Activated CD8-positive, alpha-beta memory T cell treated with anti-CD3 and anti-CD28 coated beads for 36 hours (primary cell): ENCODE results near the gene ATP6V1F. TPM values are rescaled to one million over a fixed set of nuclear protein-coding genes. Genes with fewer than 3 reads are reported as not detected.

Source experiments
- total RNA-seq, 2 experiments: library from RNA; stranded (reverse); gene quantifications; one replicate each; pipeline ENCODE4 v1.2.3, GENCODE V29; 2021

ATP6V1F gene
- total RNA-seq, 2 experiments from 2014 or later = 145 to 152 TPM

Other genes with a start within 250 kb of the ATP6V1F start
- under 1 TPM; 0.21 to 0.30 TPM for gene GARIN1A, start 190.6 kb upstream of the ATP6V1F start, total RNA-seq
- gene CALU, start 123.5 kb upstream of the ATP6V1F start, total RNA-seq = 10 to 100 TPM; 53.0 to 53.9 TPM
- not detected for gene OPN1SW, start 87.1 kb upstream of the ATP6V1F start, total RNA-seq
- gene CCDC136, start 70.9 kb upstream of the ATP6V1F start, total RNA-seq = 10 to 100 TPM in 1 of 2 experiments, 1 to 10 TPM in 1; 9.9 to 10.0 TPM
- under 1 TPM; 0.02 TPM for gene FLNC, start 32.5 kb upstream of the ATP6V1F start, total RNA-seq
- under 1 TPM; 0.53 to 0.61 TPM for gene KCP, start 47.9 kb downstream of the ATP6V1F start, total RNA-seq
- 1 to 10 TPM; 5.7 to 6.7 TPM for gene IRF5, start 75.1 kb downstream of the ATP6V1F start, total RNA-seq
- 10 to 100 TPM; 75.1 to 75.8 TPM for gene TNPO3, start 192.3 kb downstream of the ATP6V1F start, total RNA-seq